PC-3 (cell line): Measurements from ENCODE around the gene BRME1. TPM values are rescaled to one million over a fixed set of nuclear protein-coding genes. Genes with fewer than 3 reads are reported as not detected.

Experiments used
- ATAC-seq: fragments of 200-7000 bp; cut with Tn5 transposase; 2 replicates; pipeline ENCODE4 v1.9.1; 2020; ENCODE audit warnings: mild to moderate bottlenecking, moderate library complexity
- BruUV-seq: library from RNA; stranded (reverse); fragments of 400-500 nt; replicated peaks from 2 replicates; lab custom pipeline; 2021; lab: Mats Ljungman, UMichigan
- CTCF ChIA-PET: fragments of 300-600 bp; sonication (Branson Sonifier 250); formaldehyde crosslinking; loops from one replicate; lab custom pipeline; 2022; ENCODE audit warnings: antibody characterized with exemption; lab: Charles Lee
- POLR2A ChIA-PET: fragments of 300-600 bp; sonication (Branson Sonifier 250); formaldehyde crosslinking; loops from one replicate; lab custom pipeline; 2022; ENCODE audit warnings: antibody characterized with exemption; ENCODE audit not compliant: unreplicated experiment; lab: Charles Lee
- DNase-seq: peaks from one replicate; pipeline ENCODE4 v3.0.0-alpha.2; 2015
- H2AFZ ChIP-seq: fragments of 300-600 bp; sonication (generic); 2 replicates; pipeline ENCODE4 v1.6.0; 2016; ENCODE audit warnings: antibody characterized with exemption, low read length
- H3F3A ChIP-seq: fragments of 300-600 bp; sonication (generic); one replicate; pipeline ENCODE4 v1.6.0; 2017; ENCODE audit warnings: antibody characterized with exemption, low read length, control low read depth, mild to moderate bottlenecking; ENCODE audit not compliant: unreplicated experiment
- H3K27ac ChIP-seq: fragments of 300-600 bp; sonication (generic); 2 replicates; pipeline ENCODE4 v1.5.1; 2016; ENCODE audit warnings: mild to moderate bottlenecking, low read length
- H3K27me3 ChIP-seq: fragments of 300-600 bp; sonication (generic); 2 replicates; pipeline ENCODE4 v1.6.1; 2016; ENCODE audit warnings: low read length, mixed read lengths
- H3K36me3 ChIP-seq: fragments of 300-600 bp; sonication (generic); 2 replicates; pipeline ENCODE4 v1.6.1; 2016; ENCODE audit warnings: low read depth, mixed run types, low read length, mixed read lengths
- H3K4me1 ChIP-seq: fragments of 300-600 bp; sonication (generic); 2 replicates; pipeline ENCODE4 v1.5.1; 2016; ENCODE audit warnings: low read length; ENCODE audit not compliant: insufficient read depth
- H3K4me2 ChIP-seq: fragments of 300-600 bp; sonication (generic); 2 replicates; pipeline ENCODE4 v1.6.0; 2016; ENCODE audit warnings: low read length
- H3K4me3 ChIP-seq: fragments of 300-600 bp; sonication (generic); 2 replicates; pipeline ENCODE4 v1.5.1; 2016; ENCODE audit warnings: mild to moderate bottlenecking, low read length, mixed read lengths
- H3K79me2 ChIP-seq: fragments of 300-600 bp; sonication (generic); 2 replicates; pipeline ENCODE4 v1.6.1; 2017; ENCODE audit warnings: low read length, mixed read lengths
- H3K9ac ChIP-seq: fragments of 300-600 bp; sonication (generic); 2 replicates; pipeline ENCODE4 v1.6.0; 2016; ENCODE audit warnings: mild to moderate bottlenecking, low read length
- H3K9me2 ChIP-seq: fragments of 300-600 bp; sonication (generic); replicated peaks from 2 replicates; pipeline ENCODE4 v1.6.1; 2016; ENCODE audit warnings: mixed run types, low read length, mixed read lengths
- H3K9me3 ChIP-seq: fragments of 300-600 bp; sonication (generic); 2 replicates; pipeline ENCODE4 v1.6.1; 2016; ENCODE audit warnings: low read length, mixed read lengths
- H4K20me1 ChIP-seq: fragments of 300-600 bp; sonication (generic); 2 replicates; pipeline ENCODE4 v1.6.1; 2016; ENCODE audit warnings: low read length, mixed read lengths
- EZH2 ChIP-seq: fragments of 300-600 bp; sonication (generic); IDR thresholded peaks from one replicate; pipeline ENCODE4 v1.6.1; 2017; ENCODE audit warnings: antibody characterized with exemption, mild to moderate bottlenecking, low read length; ENCODE audit not compliant: unreplicated experiment
- EZH2phosphoT487 ChIP-seq: fragments of 300-600 bp; sonication (generic); IDR thresholded peaks from 2 replicates; pipeline ENCODE4 v1.6.1; 2018; ENCODE audit warnings: mild to moderate bottlenecking, antibody characterized with exemption, low read length, borderline replicate concordance
- intact Hi-C: fragments of 100-400 bp; cut with micrococcal nuclease; formaldehyde crosslinking; loops from 2 replicates; pipeline ENCODE4 v1.9.0; 2023
- total RNA-seq: library from RNA; depleted of rRNA; stranded (reverse); fragments of >200 nt; gene quantifications from 2 replicates; pipeline ENCODE4 v1.2.3, GENCODE V29; 2014
- TF ChIP-seq, protein P1 (sequence below): fragments of 300-600 bp; sonication (generic); conservative IDR thresholded peaks from 2 replicates; pipeline ENCODE4 v1.5.1; 2017; ENCODE audit warnings: antibody characterized with exemption, low read depth, mild to moderate bottlenecking, low read length

The BRME1 gene
- total RNA-seq, 1 experiment from 2014 or later: 6.0 TPM

DNA sequence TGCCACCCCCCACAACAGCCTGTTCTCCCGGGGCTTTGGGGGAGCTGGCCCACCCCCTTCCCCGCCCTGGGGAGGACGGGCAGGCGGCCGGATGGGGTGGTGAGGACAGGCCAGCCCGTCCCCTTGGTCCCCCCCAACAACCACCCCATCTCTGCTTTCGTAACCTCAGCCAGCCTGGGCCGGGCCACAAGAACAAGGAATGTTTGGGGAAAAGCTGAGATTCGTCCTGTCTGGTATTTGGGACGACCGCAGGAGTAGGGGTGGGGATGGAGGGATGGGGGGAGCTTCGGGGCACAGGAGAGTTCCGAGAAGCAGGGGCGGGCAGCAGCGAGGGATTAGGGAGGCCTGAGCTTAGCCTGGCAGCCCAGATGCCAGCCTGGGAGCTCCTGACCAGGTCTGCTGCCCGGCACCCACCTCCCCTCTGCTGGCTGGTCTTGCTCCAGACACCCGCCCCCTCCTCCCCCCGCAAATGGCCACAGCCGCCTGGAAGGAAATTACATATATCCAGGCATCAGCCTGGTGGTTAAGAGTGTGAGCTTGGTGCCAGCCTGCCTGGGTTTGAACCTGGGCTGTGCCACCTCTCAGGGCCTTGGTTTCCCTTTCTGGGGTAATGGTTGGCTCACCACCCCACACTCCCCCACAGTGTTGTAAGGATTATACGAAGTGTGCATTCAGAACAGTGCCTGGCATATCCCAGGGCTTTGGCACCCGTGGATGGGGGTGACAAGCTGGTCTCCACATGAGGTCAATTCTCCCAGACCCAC lies 32.6 kb upstream of the BRME1 start, which contains the start of gene PODNL1:
Gene PODNL1 (minus strand): TSS at position 117 of the 764 bp plus-strand sequence. CDS start 236 bp downstream, outside the sequence.
- no peak within 1 kb of the TSS for H2AFZ ChIP-seq

DNA sequence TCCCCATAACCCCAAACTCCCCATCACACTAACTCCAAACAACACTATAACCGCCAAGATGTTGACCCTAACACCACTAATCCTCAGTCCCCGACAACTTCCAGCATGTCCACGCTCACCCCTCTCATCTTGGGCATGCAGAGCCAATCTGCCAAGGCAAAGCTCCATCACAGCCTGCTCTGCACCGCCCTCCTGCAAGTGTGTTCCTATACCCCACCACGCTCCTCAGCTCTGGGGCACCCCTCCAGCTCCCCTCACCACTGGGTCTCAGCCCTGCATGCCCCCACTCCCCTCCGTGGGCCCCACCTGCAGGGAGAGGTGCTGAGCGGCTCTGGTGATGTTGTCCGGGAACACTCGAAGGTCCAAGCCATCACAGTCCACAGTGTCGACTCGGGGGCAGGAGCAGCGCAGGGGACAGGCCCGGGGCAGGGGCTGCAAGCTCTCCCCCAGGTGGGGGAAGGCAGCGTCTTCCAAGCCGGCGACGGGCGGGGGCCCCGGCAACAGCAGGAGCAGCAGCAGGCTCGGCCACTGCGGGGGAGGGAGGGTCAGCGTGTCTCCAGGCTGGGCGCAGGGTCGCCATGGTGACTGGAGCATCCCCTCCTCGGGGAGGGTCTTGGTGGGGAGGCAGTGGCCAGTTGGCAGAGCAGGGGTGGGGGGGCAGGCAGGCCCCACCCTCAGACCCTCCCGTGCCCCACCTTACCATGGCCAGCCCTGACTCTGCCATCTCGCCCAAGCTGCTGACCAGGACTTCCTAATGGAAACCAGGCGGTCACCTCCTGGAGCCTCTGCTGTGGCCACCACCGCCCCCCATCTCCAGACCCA lies 31.8 kb upstream of the BRME1 start:
- DNase-seq (no peak), ATAC-seq (peak; percentile 17; the same call in 1 of the 2 replicates)
- Histone ChIP-seq H3K27me3 (no peaks in the 10 kb centered on the region), H3F3A (no peaks in the 10 kb centered on the region), H3K79me2 (no peaks in the 10 kb centered on the region), H3K4me3 (no peak overlapping the region), H3K9ac (no peak overlapping the region), H3K9me3 (no peaks in the 10 kb centered on the region), H3K9me2 (no peaks in the 10 kb centered on the region), H3K27ac (no peak overlapping the region), H2AFZ (no peak overlapping the region), H3K4me2 (no peak overlapping the region), H4K20me1 (no peaks in the 10 kb centered on the region), H3K4me1 (no peaks in the 10 kb centered on the region), H3K36me3 (no peaks in the 10 kb centered on the region)
- POLR2A ChIA-PET: no interaction called here
- CTCF ChIA-PET: no interaction called here
- TF ChIP-seq, protein P1, sequence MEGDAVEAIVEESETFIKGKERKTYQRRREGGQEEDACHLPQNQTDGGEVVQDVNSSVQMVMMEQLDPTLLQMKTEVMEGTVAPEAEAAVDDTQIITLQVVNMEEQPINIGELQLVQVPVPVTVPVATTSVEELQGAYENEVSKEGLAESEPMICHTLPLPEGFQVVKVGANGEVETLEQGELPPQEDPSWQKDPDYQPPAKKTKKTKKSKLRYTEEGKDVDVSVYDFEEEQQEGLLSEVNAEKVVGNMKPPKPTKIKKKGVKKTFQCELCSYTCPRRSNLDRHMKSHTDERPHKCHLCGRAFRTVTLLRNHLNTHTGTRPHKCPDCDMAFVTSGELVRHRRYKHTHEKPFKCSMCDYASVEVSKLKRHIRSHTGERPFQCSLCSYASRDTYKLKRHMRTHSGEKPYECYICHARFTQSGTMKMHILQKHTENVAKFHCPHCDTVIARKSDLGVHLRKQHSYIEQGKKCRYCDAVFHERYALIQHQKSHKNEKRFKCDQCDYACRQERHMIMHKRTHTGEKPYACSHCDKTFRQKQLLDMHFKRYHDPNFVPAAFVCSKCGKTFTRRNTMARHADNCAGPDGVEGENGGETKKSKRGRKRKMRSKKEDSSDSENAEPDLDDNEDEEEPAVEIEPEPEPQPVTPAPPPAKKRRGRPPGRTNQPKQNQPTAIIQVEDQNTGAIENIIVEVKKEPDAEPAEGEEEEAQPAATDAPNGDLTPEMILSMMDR: no peak
- TF ChIP-seq EZH2 (no peak), EZH2phosphoT487 (no peak)
- BruUV-seq: no TSS peak
- intact Hi-C loops: no loop called here

More for the DNA sequence above, 32.6 kb upstream of the BRME1 start, which contains the start of gene PODNL1:
- TF ChIP-seq EZH2 (no peak), EZH2phosphoT487 (no peak)
- TF ChIP-seq, protein P1: no peak
- H3F3A ChIP-seq: no peaks in the 10 kb centered on the region
- H3K79me2 ChIP-seq: no peaks in the 10 kb centered on the region
- DNase-seq: no peak
- H3K4me3 ChIP-seq: no peak within 1 kb of the TSS
- no TSS peak for BruUV-seq
- H4K20me1 ChIP-seq: no peaks in the 10 kb centered on the region
- no peak within 1 kb of the TSS for H3K9ac ChIP-seq
- ChIA-PET POLR2A (no interaction called here), CTCF (no interaction called here)
- H3K4me1 ChIP-seq: no peaks in the 10 kb centered on the region
- H3K9me3 ChIP-seq: no peaks in the 10 kb centered on the region
- no peaks in the 10 kb centered on the region for H3K36me3 ChIP-seq
- H3K27ac ChIP-seq: no peak within 1 kb of the TSS
- no peak; the same call in 1 of the 2 replicates for ATAC-seq
- no peak within 1 kb of the TSS for H3K4me2 ChIP-seq
- H3K27me3 ChIP-seq: no peaks in the 10 kb centered on the region
- intact Hi-C loops: no loop called here
- no peaks in the 10 kb centered on the region for H3K9me2 ChIP-seq
